ELF-1 (cell line): Measurements from ENCODE around the gene LIX1.
"Not testable (repeated sequence)": the region's sequence is repeated elsewhere in the genome, so short reads cannot be mapped to it uniquely, and the experiment has no call there.

Source experiments
- DNase-seq: peaks from one replicate; pipeline ENCODE4 v3.0.0-alpha.2; 2016; ENCODE audit warnings: low read depth, low spot score

LIX1 gene

GRCh38 chr5:97102010-97102470 is 40.4 kb downstream of the LIX1 start:
- peak; percentile 92 for DNase-seq

- DNase-seq: peak; percentile 27
Measured at GRCh38 chr5:97101189-97101910, 41.1 kb downstream of the LIX1 start.

- DNase-seq: no peak
Measured at GRCh38 chr5:97100476-97100875, 41.9 kb downstream of the LIX1 start.

GRCh38 chr5:97098922-97099321 is 43.5 kb downstream of the LIX1 start:
- no peak for DNase-seq

- no peak for DNase-seq
Measured at GRCh38 chr5:97097326-97098230, 44.8 kb downstream of the LIX1 start.

- no peak for DNase-seq
Measured at GRCh38 chr5:97096846-97097245, 45.6 kb downstream of the LIX1 start.

GRCh38 chr5:97096191-97096590 is 46.2 kb downstream of the LIX1 start:
- no peak for DNase-seq

- no peak for DNase-seq
Measured at GRCh38 chr5:97095318-97095732, 47.1 kb downstream of the LIX1 start.

GRCh38 chr5:97094579-97095317 is 47.7 kb downstream of the LIX1 start:
- no peak for DNase-seq

GRCh38 chr5:97093193-97093592 is 49.2 kb downstream of the LIX1 start:
- DNase-seq: no peak

GRCh38 chr5:97090944-97091343 is 51.5 kb downstream of the LIX1 start:
- DNase-seq: no peak

GRCh38 chr5:97089149-97089801 is 53.1 kb downstream of the LIX1 start:
- no peak for DNase-seq

- no peak for DNase-seq
Measured at GRCh38 chr5:97088774-97089148, 53.6 kb downstream of the LIX1 start.

- no peak for DNase-seq
Measured at GRCh38 chr5:97087138-97087537, 55.3 kb downstream of the LIX1 start.

GRCh38 chr5:97085459-97086181 is 56.8 kb downstream of the LIX1 start:
- DNase-seq: no peak

- DNase-seq: not testable (repeated sequence)
Measured at GRCh38 chr5:97084782-97085458, 57.5 kb downstream of the LIX1 start.

- DNase-seq: no peak
Measured at GRCh38 chr5:97078958-97079743, 63.3 kb downstream of the LIX1 start.

- DNase-seq: no peak
Measured at GRCh38 chr5:97077246-97077645, 65.2 kb downstream of the LIX1 start.

- DNase-seq: no peak
Measured at GRCh38 chr5:97076098-97076497, 66.3 kb downstream of the LIX1 start.
